Stimulated activated CD4-positive, alpha-beta T cell treated with anti-CD3 and anti-CD28 coated beads, Interleukin-12 subunit alpha, Interleukin-12 subunit beta, amount 100 ng/mL, for 48 hours (primary cell): ENCODE data around the gene LAMTOR1.

ENCODE experiments used
- DNase-seq, 3 donors: peaks; one replicate each; pipeline ENCODE4 v3.0.0-alpha.2; 2020; ENCODE audit warnings: low read depth in 2 of 3, low spot score in 1 of 3

Gene LAMTOR1

GRCh38 chr11:72081821-72082453 lies 21.2 kb downstream of the LAMTOR1 start:
- no peak for DNase-seq

- DNase-seq, result no peak
These were observed 21.9 kb downstream of the LAMTOR1 start for GRCh38 chr11:72081184-72081644.

- DNase-seq, result peak; percentile 97 to 99 (median 98)
These were observed 22.5 kb downstream of the LAMTOR1 start, which contains the start of the genes LRRC51 and NUMA1 for GRCh38 chr11:72080326-72081183. Gene LRRC51 (plus strand): TSS chr11:72080850. CDS start chr11:72089084, 8,234 bp downstream. Gene NUMA1 (minus strand): TSS chr11:72080542. CDS start chr11:72035943, 44,599 bp downstream.

GRCh38 chr11:72079819-72080325 lies 23.2 kb downstream of the LAMTOR1 start:
- DNase-seq, result no peak

- DNase-seq, result no peak
These were observed 24.6 kb downstream of the LAMTOR1 start for GRCh38 chr11:72078477-72078876.

GRCh38 chr11:72075756-72076155 lies 27.3 kb downstream of the LAMTOR1 start:
- no peak for DNase-seq

GRCh38 chr11:72075109-72075508 lies 28.0 kb downstream of the LAMTOR1 start:
- no peak for DNase-seq

GRCh38 chr11:72072348-72072747 lies 30.7 kb downstream of the LAMTOR1 start:
- DNase-seq, result no peak

- DNase-seq, result no peak
These were observed 32.6 kb downstream of the LAMTOR1 start for GRCh38 chr11:72070491-72070890.

GRCh38 chr11:72069787-72070251 lies 33.3 kb downstream of the LAMTOR1 start:
- no peak for DNase-seq

- no peak for DNase-seq
These were observed 33.9 kb downstream of the LAMTOR1 start for GRCh38 chr11:72069200-72069599.

GRCh38 chr11:72067676-72068075 lies 35.4 kb downstream of the LAMTOR1 start:
- no peak for DNase-seq

GRCh38 chr11:72067266-72067665 lies 35.8 kb downstream of the LAMTOR1 start:
- DNase-seq, result no peak

GRCh38 chr11:72066855-72067254 lies 36.2 kb downstream of the LAMTOR1 start:
- DNase-seq, result no peak

- DNase-seq, result no peak
These were observed 41.2 kb downstream of the LAMTOR1 start for GRCh38 chr11:72061739-72062396.

GRCh38 chr11:72058416-72059034 lies 44.6 kb downstream of the LAMTOR1 start:
- DNase-seq, result no peak

- no peak for DNase-seq
These were observed 54.2 kb downstream of the LAMTOR1 start for GRCh38 chr11:72048766-72049460.
